Keratinocyte (primary cell): ENCODE measurements around the gene AP2A2. TPM values are rescaled to one million over a fixed set of nuclear protein-coding genes. Genes with fewer than 3 reads are reported as not detected.

Experiments
- DNase-seq: peaks from one replicate; pipeline ENCODE4 v3.0.0-alpha.2; 2011; ENCODE audit warnings: low read depth, missing footprints, low spot score
- FAIRE-seq: peaks from 2 replicates; lab custom pipeline; 2011; peaks lifted over from hg19 to GRCh38; lab: Jason Lieb, UNC
- H2AFZ ChIP-seq: 2 replicates; pipeline ENCODE4 v1.6.0; 2012; ENCODE audit warnings: low read length, control low read depth, inconsistent platforms; ENCODE audit not compliant: control insufficient read depth
- H3K27ac ChIP-seq: 2 replicates; pipeline ENCODE4 v1.5.1; 2011; ENCODE audit warnings: low read length; ENCODE audit not compliant: control insufficient read depth, insufficient read depth
- H3K27me3 ChIP-seq: 3 replicates; pipeline ENCODE4 v1.6.0; 2011; ENCODE audit warnings: low read length; ENCODE audit not compliant: control insufficient read depth, insufficient read depth; ENCODE audit errors: extremely low read depth
- H3K36me3 ChIP-seq, 2 experiments: 2 replicates in 1 of 2; 3 replicates in 1 of 2; pipeline ENCODE4 v1.5.1; 2011; ENCODE audit warnings: low read length in 2 of 2, mild to moderate bottlenecking in 1 of 2; ENCODE audit not compliant: control insufficient read depth in 2 of 2, insufficient read depth in 2 of 2; ENCODE audit errors: extremely low read depth in 1 of 2
- H3K4me1 ChIP-seq: 3 replicates; pipeline ENCODE4 v1.5.1; 2011; ENCODE audit warnings: low read length; ENCODE audit not compliant: control insufficient read depth, insufficient read depth; ENCODE audit errors: extremely low read depth
- H3K4me2 ChIP-seq: 3 replicates; pipeline ENCODE4 v1.6.0; 2011; ENCODE audit warnings: low read depth, low read length; ENCODE audit not compliant: control insufficient read depth, insufficient read depth; ENCODE audit errors: extremely low read depth
- H3K4me3 ChIP-seq, 3 experiments: fragments of 200-600 bp in 1 of 3; sonication (generic) in 1 of 3; 2 replicates in 2 of 3; 3 replicates in 1 of 3; pipeline ENCODE4 v1.5.1; 2011 to 2016; ENCODE audit warnings: low read length in 3 of 3, mild to moderate bottlenecking in 3 of 3, control low read depth in 2 of 3, inconsistent platforms in 1 of 3, low read depth in 1 of 3, mixed read lengths in 1 of 3, mixed run types in 1 of 3, moderate library complexity in 1 of 3; ENCODE audit not compliant: control insufficient read depth in 2 of 3, insufficient read depth in 2 of 3; ENCODE audit errors: extremely low read depth in 1 of 3
- H3K79me2 ChIP-seq: 2 replicates; pipeline ENCODE4 v1.6.0; 2012; ENCODE audit warnings: low read length; ENCODE audit not compliant: control insufficient read depth, insufficient read depth
- H3K9ac ChIP-seq: 3 replicates; pipeline ENCODE4 v1.6.0; 2011; ENCODE audit warnings: low read length; ENCODE audit not compliant: control insufficient read depth, insufficient read depth; ENCODE audit errors: extremely low read depth
- H3K9me1 ChIP-seq: 3 replicates; pipeline ENCODE4 v1.6.0; 2011; ENCODE audit warnings: low read length; ENCODE audit not compliant: control insufficient read depth, insufficient read depth; ENCODE audit errors: extremely low read depth
- H3K9me3 ChIP-seq: 2 replicates; pipeline ENCODE4 v1.5.1; 2012; ENCODE audit warnings: low read depth, low read length; ENCODE audit not compliant: control insufficient read depth
- H4K20me1 ChIP-seq: 3 replicates; pipeline ENCODE4 v1.6.0; 2011; ENCODE audit warnings: low read length; ENCODE audit not compliant: control insufficient read depth, insufficient read depth; ENCODE audit errors: extremely low read depth
- EZH2 ChIP-seq: IDR thresholded peaks from one replicate; pipeline ENCODE4 v1.6.1; 2012; ENCODE audit warnings: inconsistent platforms, mild to moderate bottlenecking, low read length, moderate library complexity
- dilution Hi-C: fragments of 300-500 bp; cut with MboI; formaldehyde crosslinking; loops from one replicate; pipeline ENCODE4 v1.7.0; 2020; ENCODE audit warnings: low sequenced_read_pairs; ENCODE audit not compliant: extremely low pct_ligation_motif_present
- polyA plus RNA-seq, 5 experiments: library from polyadenylated mRNA; depleted of rRNA in 3 of 5; stranded (reverse) in 3 of 5; stranded (forward) in 1 of 5; unstranded in 1 of 5; fragments of >200 nt; gene quantifications; 1 replicate in 1 of 5; 2 replicates in 3 of 5; 3 replicates in 1 of 5; pipeline versions ENCODE4 v1.2.1 to v1.2.3, GENCODE V29; 2011 to 2012; ENCODE audit warnings: missing spikeins in 2 of 5, low read depth in 1 of 5, low replicate concordance in 1 of 5
- TF ChIP-seq, protein P1 (sequence below), 3 experiments: IDR thresholded peaks in 1 of 3; conservative IDR thresholded peaks in 1 of 3; optimal IDR thresholded peaks in 1 of 3; 2 replicates in 2 of 3; 3 replicates in 1 of 3; pipeline versions ENCODE3 to v1.5.1; 2011; ENCODE audit warnings: low read length in 3 of 3, mild to moderate bottlenecking in 3 of 3, moderate library complexity in 2 of 3, control low read depth in 1 of 3, inconsistent platforms in 1 of 3; ENCODE audit not compliant: insufficient read depth in 2 of 3; ENCODE audit errors: extremely low read depth in 1 of 3

The AP2A2 gene
- polyA plus RNA-seq, 1 donor (not counting 4 experiments of a cell fraction or from before 2014, with no cell fraction given) = 47.8 TPM

DNA sequence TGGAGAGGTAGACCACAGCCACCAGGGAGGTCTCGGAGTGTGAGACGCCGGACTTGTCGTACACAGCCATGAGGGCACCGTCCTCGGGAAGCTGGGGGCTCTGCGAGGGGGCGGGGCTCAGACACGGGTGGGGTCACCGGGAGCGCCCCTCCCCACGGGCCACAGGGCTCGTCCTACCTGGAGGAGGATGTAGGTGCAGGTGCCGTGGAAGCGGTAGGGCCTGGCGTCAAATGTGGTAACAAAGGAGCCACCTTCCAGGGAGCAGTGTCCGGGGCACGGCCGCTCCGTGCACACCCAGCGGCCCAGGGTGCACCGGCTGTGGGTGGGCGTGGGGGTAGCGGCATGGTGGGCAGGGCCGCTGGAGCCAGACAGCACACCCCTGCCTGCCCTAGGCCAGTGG lies 103.4 kb downstream of the AP2A2 start:
- no peak overlapping the region for H3K27ac ChIP-seq
- peaks cover 4% of the 10 kb centered on the region for H3K27me3 ChIP-seq
- DNase-seq (no peak), FAIRE-seq (no peak)
- no peaks in the 10 kb centered on the region for H3K79me2 ChIP-seq
- dilution Hi-C loops = no loop called here
- no peaks in the 10 kb centered on the region for H3K9me1 ChIP-seq
- no peak for TF ChIP-seq EZH2
- TF ChIP-seq, protein P1, sequence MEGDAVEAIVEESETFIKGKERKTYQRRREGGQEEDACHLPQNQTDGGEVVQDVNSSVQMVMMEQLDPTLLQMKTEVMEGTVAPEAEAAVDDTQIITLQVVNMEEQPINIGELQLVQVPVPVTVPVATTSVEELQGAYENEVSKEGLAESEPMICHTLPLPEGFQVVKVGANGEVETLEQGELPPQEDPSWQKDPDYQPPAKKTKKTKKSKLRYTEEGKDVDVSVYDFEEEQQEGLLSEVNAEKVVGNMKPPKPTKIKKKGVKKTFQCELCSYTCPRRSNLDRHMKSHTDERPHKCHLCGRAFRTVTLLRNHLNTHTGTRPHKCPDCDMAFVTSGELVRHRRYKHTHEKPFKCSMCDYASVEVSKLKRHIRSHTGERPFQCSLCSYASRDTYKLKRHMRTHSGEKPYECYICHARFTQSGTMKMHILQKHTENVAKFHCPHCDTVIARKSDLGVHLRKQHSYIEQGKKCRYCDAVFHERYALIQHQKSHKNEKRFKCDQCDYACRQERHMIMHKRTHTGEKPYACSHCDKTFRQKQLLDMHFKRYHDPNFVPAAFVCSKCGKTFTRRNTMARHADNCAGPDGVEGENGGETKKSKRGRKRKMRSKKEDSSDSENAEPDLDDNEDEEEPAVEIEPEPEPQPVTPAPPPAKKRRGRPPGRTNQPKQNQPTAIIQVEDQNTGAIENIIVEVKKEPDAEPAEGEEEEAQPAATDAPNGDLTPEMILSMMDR (optimal IDR thresholded peaks at IDR 0.05 in 1 of 3, IDR thresholded peaks at IDR 0.05 in 1 of 3, conservative IDR thresholded peaks at IDR 0.05 in 1 of 3; ENCODE audit: extremely low read depth in 1 of 3, insufficient read depth in 2 of 3, low read length in 3 of 3) = no peak
- H3K4me1 ChIP-seq = no peaks in the 10 kb centered on the region
- no peaks in the 10 kb centered on the region for H3K9me3 ChIP-seq
- H3K4me3 ChIP-seq = no peak overlapping the region
- H4K20me1 ChIP-seq = no peaks in the 10 kb centered on the region
- H3K4me2 ChIP-seq = no peak overlapping the region
- no peak overlapping the region for H2AFZ ChIP-seq
- H3K9ac ChIP-seq = no peak overlapping the region
- peaks cover 0 to 2% of the 10 kb centered on the region in 2 experiments for H3K36me3 ChIP-seq

DNA sequence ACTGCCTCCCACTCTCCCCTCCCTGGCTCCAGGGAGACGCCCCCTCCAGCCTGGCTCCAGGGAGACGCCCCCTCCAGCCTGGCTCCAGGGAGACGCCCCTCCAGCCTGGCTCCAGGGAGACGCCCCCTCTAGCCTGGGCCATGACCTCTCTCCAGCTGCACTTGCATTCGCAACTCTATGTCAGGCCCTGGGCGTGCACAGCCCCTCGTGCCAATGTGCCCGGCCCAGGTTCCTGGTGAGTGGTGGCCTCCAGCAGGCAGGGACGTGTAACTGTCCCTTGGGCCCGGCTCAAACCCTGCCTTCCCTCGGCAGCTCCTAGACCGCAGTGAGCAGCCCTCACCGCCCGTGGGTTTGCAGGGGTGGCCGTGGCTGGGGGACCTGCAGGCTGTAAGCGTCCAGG lies 104.0 kb downstream of the AP2A2 start:
- Histone ChIP-seq H3K4me3 (no peak overlapping the region), H3K9me3 (no peaks in the 10 kb centered on the region), H3K36me3 (peaks cover 0 to 2% of the 10 kb centered on the region in 2 experiments), H3K9ac (no peak overlapping the region), H3K4me2 (no peak overlapping the region), H3K27ac (no peak overlapping the region), H3K27me3 (peaks cover 4% of the 10 kb centered on the region), H3K79me2 (no peaks in the 10 kb centered on the region), H2AFZ (no peak overlapping the region), H3K4me1 (no peaks in the 10 kb centered on the region), H4K20me1 (no peaks in the 10 kb centered on the region), H3K9me1 (no peaks in the 10 kb centered on the region)
- dilution Hi-C loops = no loop called here
- DNase-seq (no peak), FAIRE-seq (no peak)
- no peak for TF ChIP-seq EZH2
- TF ChIP-seq, protein P1 (optimal IDR thresholded peaks at IDR 0.05 in 1 of 3, IDR thresholded peaks at IDR 0.05 in 1 of 3, conservative IDR thresholded peaks at IDR 0.05 in 1 of 3; ENCODE audit: extremely low read depth in 1 of 3, insufficient read depth in 2 of 3, low read length in 3 of 3) = no peak
